ENCODE measurements around the gene CBFA2T2. TPM values are rescaled to one million over a fixed set of nuclear protein-coding genes. Genes with fewer than 3 reads are reported as not detected.
"Not testable (repeated sequence)": the region's sequence is repeated elsewhere in the genome, so short reads cannot be mapped to it uniquely, and the experiment has no call there.

CBFA2T2 gene
- total RNA-seq, 1 experiment from 2014 or later = 20.0 TPM

GRCh38 chr20:33645396-33645795 lies 155.5 kb downstream of the CBFA2T2 start:
- Histone ChIP-seq H3F3A (ENCODE audit: insufficient read depth, low read depth) (peaks cover 1% of the 10 kb centered on the region), H3K79me2 (ENCODE audit: low read depth) (no peaks in the 10 kb centered on the region), H3K27me3 (ENCODE audit: insufficient read depth, low read depth) (no peaks in the 10 kb centered on the region), H3K9me3 (ENCODE audit: insufficient read depth, low read depth) (no peaks in the 10 kb centered on the region), H3K4me3 (no peak overlapping the region), H3K4me1 (replicated peaks; ENCODE audit: insufficient read depth) (peaks cover 5% of the 10 kb centered on the region), H3K4me2 (no peak overlapping the region), H2AFZ (no peak overlapping the region), H4K20me1 (ENCODE audit: insufficient read depth) (no peaks in the 10 kb centered on the region), H3K9me2 (ENCODE audit: insufficient read depth) (no peaks in the 10 kb centered on the region), H3K27ac (no peak overlapping the region), H3K36me3 (ENCODE audit: low read depth) (no peaks in the 10 kb centered on the region)
- TF ChIP-seq CTCF (conservative IDR thresholded peaks at IDR 0.05) = no peak
- TF ChIP-seq EZH2 (IDR thresholded peaks at IDR 0.05; ENCODE audit: low read depth) = no peak
- no TSS peak for BruUV-seq (replicated peaks)
- intact Hi-C loops (cut with micrococcal nuclease; ENCODE audit: unreplicated experiment) = no loop called here
- DNase-seq = no peak
- CTCF ChIA-PET = no interaction called here
- POLR2A ChIA-PET (ENCODE audit: unreplicated experiment) = no interaction called here

- H3F3A ChIP-seq (ENCODE audit: insufficient read depth, low read depth) = peaks cover 7% of the 10 kb centered on the region
- intact Hi-C loops (cut with micrococcal nuclease; ENCODE audit: unreplicated experiment) = no loop called here
- ChIA-PET CTCF (no interaction called here), POLR2A (ENCODE audit: unreplicated experiment) (no interaction called here)
- no peak overlapping the region for H2AFZ ChIP-seq
- no peaks in the 10 kb centered on the region for H3K79me2 ChIP-seq (ENCODE audit: low read depth)
- H3K36me3 ChIP-seq (ENCODE audit: low read depth) = no peaks in the 10 kb centered on the region
- H3K4me3 ChIP-seq = no peak overlapping the region
- H3K4me2 ChIP-seq = no peak overlapping the region
- H3K27ac ChIP-seq = no peak overlapping the region
- DNase-seq = no peak
- H4K20me1 ChIP-seq (ENCODE audit: insufficient read depth) = no peaks in the 10 kb centered on the region
- no TSS peak for BruUV-seq (replicated peaks)
- peaks cover 13% of the 10 kb centered on the region for H3K4me1 ChIP-seq (replicated peaks; ENCODE audit: insufficient read depth)
- TF ChIP-seq EZH2 (IDR thresholded peaks at IDR 0.05; ENCODE audit: low read depth) (no peak), CTCF (conservative IDR thresholded peaks at IDR 0.05) (no peak)
- H3K9me2 ChIP-seq (ENCODE audit: insufficient read depth) = no peaks in the 10 kb centered on the region
- H3K27me3 ChIP-seq (ENCODE audit: insufficient read depth, low read depth) = no peaks in the 10 kb centered on the region
- H3K9me3 ChIP-seq (ENCODE audit: insufficient read depth, low read depth) = no peaks in the 10 kb centered on the region
Measured at GRCh38 chr20:33646191-33646590, 156.3 kb downstream of the CBFA2T2 start.

GRCh38 chr20:33646959-33647602 lies 157.2 kb downstream of the CBFA2T2 start:
- ChIA-PET POLR2A (ENCODE audit: unreplicated experiment) (interaction anchor here (0.6 kb wide), 1 partner anchor 144 kb away, joined by 11 read pairs; no protein-coding TSS in a partner anchor), CTCF (interaction anchor here (0.6 kb wide), 1 partner anchor 98 kb away, joined by 10 read pairs; no protein-coding TSS in a partner anchor)
- H3K4me3 ChIP-seq; H2AFZ ChIP-seq; H3K4me2 ChIP-seq; H3K9me2 ChIP-seq (ENCODE audit: insufficient read depth); BruUV-seq (replicated peaks); H3K79me2 ChIP-seq (ENCODE audit: low read depth); H3K27ac ChIP-seq; H3K27me3 ChIP-seq (ENCODE audit: insufficient read depth, low read depth); H4K20me1 ChIP-seq (ENCODE audit: insufficient read depth); H3K36me3 ChIP-seq (ENCODE audit: low read depth); DNase-seq; H3K9me3 ChIP-seq (ENCODE audit: insufficient read depth, low read depth); intact Hi-C loops (cut with micrococcal nuclease; ENCODE audit: unreplicated experiment): not testable (repeated sequence)
- Histone ChIP-seq H3K4me1 (replicated peaks; ENCODE audit: insufficient read depth) (peaks cover 21% of the 10 kb centered on the region), H3F3A (ENCODE audit: insufficient read depth, low read depth) (peaks cover 16% of the 10 kb centered on the region)
